Uterus (tissue), 4 donors: ENCODE measurements around the gene CA12. TPM values are rescaled to one million over a fixed set of nuclear protein-coding genes. Genes with fewer than 3 reads are reported as not detected.

Source experiments
- DNase-seq, 2 donors: peaks; one replicate each; pipeline ENCODE4 v3.0.0-alpha.2; 2019 to 2020
- H3K27ac ChIP-seq, 2 donors: fragments of 200-600 bp; sonication (generic); 1 replicate in 1 of 2; 2 replicates in 1 of 2; pipeline ENCODE4 v1.5.1; 2016 to 2018
- H3K27me3 ChIP-seq, 2 donors: fragments of 200-600 bp; sonication (generic); one replicate each; pipeline ENCODE4 v1.5.1; 2018 to 2019; ENCODE audit warnings: control low read depth in 1 of 2
- H3K36me3 ChIP-seq, 2 donors: fragments of 200-600 bp; sonication (generic); one replicate each; pipeline ENCODE4 v1.5.1; 2019; ENCODE audit warnings: control low read depth in 1 of 2
- H3K4me1 ChIP-seq, 2 donors: fragments of 200-600 bp; sonication (generic); one replicate each; pipeline ENCODE4 v1.5.1; 2018 to 2019; ENCODE audit warnings: control low read depth in 1 of 2
- H3K4me3 ChIP-seq, 2 donors: fragments of 200-600 bp; sonication (generic); 1 replicate in 1 of 2; 2 replicates in 1 of 2; pipeline ENCODE4 v1.5.1; 2018 to 2019; ENCODE audit warnings: mild to moderate bottlenecking in 1 of 2
- H3K9me3 ChIP-seq, 2 donors: fragments of 200-600 bp; sonication (generic); one replicate each; pipeline ENCODE4 v1.5.1; 2019; ENCODE audit warnings: control low read depth in 1 of 2
- CTCF ChIP-seq, 4 experiments: fragments of 200-600 bp in 2 of 4; fragments of 450-650 bp in 2 of 4; sonication (generic) in 2 of 4; IDR thresholded peaks; one replicate each; pipeline ENCODE4 v1.5.1; 2016 to 2019; ENCODE audit warnings: antibody characterized with exemption in 4 of 4, mild to moderate bottlenecking in 2 of 4, moderate library complexity in 1 of 4
- POLR2A ChIP-seq, 2 donors: fragments of 450-650 bp; IDR thresholded peaks; one replicate each; pipeline ENCODE4 v1.6.1; 2016; ENCODE audit warnings: antibody characterized with exemption in 2 of 2, mild to moderate bottlenecking in 1 of 2, moderate library complexity in 1 of 2
- intact Hi-C: fragments of 100-400 bp; cut with DNase I; formaldehyde crosslinking; loops from one replicate; pipeline ENCODE4 v1.15.1; 2023; ENCODE audit warnings: low total_unique reads
- total RNA-seq, 4 donors: library from RNA; depleted of rRNA in 3 of 4; stranded (reverse); fragments of >200 nt in 3 of 4; gene quantifications; one replicate each; pipeline versions ENCODE4 v1.1.0 to v1.2.4, GENCODE V29; 2014 to 2023
- donor health status: DM: yes; HTN: yes; CAD: no.

CA12 gene
- 10 to 100 TPM in 1 of 4 donors, 1 to 10 TPM in 2, under 1 TPM in 1; 0.29 to 11.8 (median 8.0) TPM for total RNA-seq

GRCh38 chr15:63381301-63382204, at the start of gene CA12:
CA12 (minus strand) TSS chr15:63381846; CDS start chr15:63381720, 126 bp downstream.
- H3K9me3 ChIP-seq: no peaks in the 10 kb centered on the region
- TF ChIP-seq CTCF (IDR thresholded peaks at IDR 0.05): no peak
- TF ChIP-seq POLR2A (IDR thresholded peaks at IDR 0.05): peak in 1 of 2 donors; percentile 55
- H3K27me3 ChIP-seq: no peaks in the 10 kb centered on the region
- H3K4me1 ChIP-seq: no peaks in the 10 kb centered on the region
- intact Hi-C loops: no loop called here
- H3K36me3 ChIP-seq: no peaks in the 10 kb centered on the region
- H3K27ac ChIP-seq: peak within 1 kb of the TSS in 1 of 2 donors; percentile 36
- peak; percentile 32 to 39 for DNase-seq
- H3K4me3 ChIP-seq: peak within 1 kb of the TSS; percentile 18 to 35

GRCh38 chr15:63430766-63431451, 49.3 kb upstream of the CA12 start:
- intact Hi-C loops: no loop called here
- Histone ChIP-seq H3K4me3 (no peak overlapping the region), H3K36me3 (no peaks in the 10 kb centered on the region), H3K27ac (no peak overlapping the region), H3K27me3 (no peaks in the 10 kb centered on the region), H3K9me3 (no peaks in the 10 kb centered on the region), H3K4me1 (no peaks in the 10 kb centered on the region)
- TF ChIP-seq POLR2A (IDR thresholded peaks at IDR 0.05) (no peak), CTCF (IDR thresholded peaks at IDR 0.05) (no peak)
- DNase-seq: no peak

GRCh38 chr15:63426552-63426951, 44.9 kb upstream of the CA12 start:
- no peak for DNase-seq
- no peaks in the 10 kb centered on the region for H3K36me3 ChIP-seq
- H3K4me3 ChIP-seq: no peak overlapping the region
- H3K27me3 ChIP-seq: no peaks in the 10 kb centered on the region
- TF ChIP-seq CTCF (IDR thresholded peaks at IDR 0.05) (no peak), POLR2A (IDR thresholded peaks at IDR 0.05) (no peak)
- no peaks in the 10 kb centered on the region for H3K4me1 ChIP-seq
- no peak overlapping the region for H3K27ac ChIP-seq
- intact Hi-C loops: no loop called here
- H3K9me3 ChIP-seq: no peaks in the 10 kb centered on the region

GRCh38 chr15:63425426-63425985, 43.9 kb upstream of the CA12 start:
- Histone ChIP-seq H3K27ac (no peak overlapping the region), H3K36me3 (no peaks in the 10 kb centered on the region), H3K27me3 (no peaks in the 10 kb centered on the region), H3K4me3 (no peak overlapping the region), H3K9me3 (no peaks in the 10 kb centered on the region), H3K4me1 (no peaks in the 10 kb centered on the region)
- intact Hi-C loops: no loop called here
- TF ChIP-seq POLR2A (IDR thresholded peaks at IDR 0.05) (no peak), CTCF (IDR thresholded peaks at IDR 0.05) (no peak)
- no peak for DNase-seq
